CD4-positive, alpha-beta memory T cell (primary cell): ENCODE data around the gene ERCC5. TPM values are rescaled to one million over a fixed set of nuclear protein-coding genes. Genes with fewer than 3 reads are reported as not detected.

Experiments
- CTCF ChIA-PET: fragments of 350-600 bp; sonication (Branson Sonifier 250); formaldehyde crosslinking; loops from one replicate; lab custom pipeline; 2021; ENCODE audit warnings: inconsistent platforms; ENCODE audit not compliant: partially characterized antibody; lab: Charles Lee
- POLR2A ChIA-PET: fragments of 350-600 bp; sonication (Branson Sonifier 250); formaldehyde crosslinking; loops from one replicate; lab custom pipeline; 2021; ENCODE audit not compliant: partially characterized antibody; lab: Charles Lee
- DNase-seq, 5 donors: peaks; one replicate each; pipeline versions ENCODE4 v3.0.0 to v3.0.0-alpha.2; 2020 to 2022; ENCODE audit warnings: mixed read lengths in 1 of 5
- H3K27ac ChIP-seq: one replicate; pipeline ENCODE4 v1.7.0; 2013; ENCODE audit warnings: low read depth, low read length
- H3K27me3 ChIP-seq: 2 replicates; pipeline ENCODE4 v1.7.0; 2013; ENCODE audit warnings: mild to moderate bottlenecking, low read length, moderate library complexity; ENCODE audit not compliant: insufficient read depth
- H3K36me3 ChIP-seq: 2 replicates; pipeline ENCODE4 v1.7.0; 2013; ENCODE audit warnings: mild to moderate bottlenecking, low read length, moderate library complexity; ENCODE audit not compliant: insufficient read depth
- H3K4me1 ChIP-seq: 2 replicates; pipeline ENCODE4 v1.7.0; 2013; ENCODE audit warnings: mild to moderate bottlenecking, low read length, moderate library complexity; ENCODE audit not compliant: insufficient read depth
- H3K4me3 ChIP-seq, 2 donors: one replicate each; pipeline ENCODE4 v1.7.0; 2013; ENCODE audit warnings: low read length in 2 of 2, mild to moderate bottlenecking in 1 of 2
- H3K9me3 ChIP-seq, 2 donors: one replicate each; pipeline ENCODE4 v1.7.0; 2013; ENCODE audit warnings: low read length in 2 of 2, control low read depth in 1 of 2; ENCODE audit not compliant: control insufficient read depth in 1 of 2
- H3K27ac Mint-ChIP-seq, 7 donors: one replicate each; pipeline ENCODE4 v1.8.0; 2020 to 2021; ENCODE audit warnings: mixed read lengths in 7 of 7, mild to moderate bottlenecking in 6 of 7, inconsistent platforms in 3 of 7, moderate library complexity in 3 of 7
- H3K27me3 Mint-ChIP-seq, 2 donors: one replicate each; pipeline ENCODE4 v1.8.0; 2020 to 2021; ENCODE audit warnings: mixed read lengths in 2 of 2
- H3K36me3 Mint-ChIP-seq, 2 donors: one replicate each; pipeline ENCODE4 v1.8.0; 2020 to 2021; ENCODE audit warnings: mixed read lengths in 2 of 2, inconsistent platforms in 1 of 2, mild to moderate bottlenecking in 1 of 2
- H3K4me1 Mint-ChIP-seq, 4 donors: one replicate each; pipeline ENCODE4 v1.8.0; 2020 to 2021; ENCODE audit warnings: mixed read lengths in 4 of 4, mild to moderate bottlenecking in 1 of 4
- H3K4me3 Mint-ChIP-seq, 8 donors: one replicate each; pipeline ENCODE4 v1.8.0; 2020 to 2021; ENCODE audit warnings: mixed read lengths in 8 of 8, mild to moderate bottlenecking in 7 of 8, moderate library complexity in 6 of 8, inconsistent platforms in 3 of 8
- H3K9me3 Mint-ChIP-seq, 8 donors: one replicate each; pipeline ENCODE4 v1.8.0; 2020 to 2021; ENCODE audit warnings: mixed read lengths in 8 of 8, mild to moderate bottlenecking in 5 of 8, inconsistent platforms in 3 of 8, moderate library complexity in 1 of 8
- intact Hi-C: fragments of 100-400 bp; cut with micrococcal nuclease; formaldehyde crosslinking; loops from one replicate; pipeline ENCODE4 v1.15.1; 2023
- polyA plus RNA-seq, 2 donors: library from polyadenylated mRNA; unstranded; fragments of 300-500 nt; fragmentation: Illumina TruSeq; gene quantifications; one replicate each; pipeline ENCODE4 v1.2.3, GENCODE V29; 2021
- total RNA-seq, 2 experiments: library from RNA; stranded (reverse); gene quantifications; one replicate each; pipeline ENCODE4 v1.2.3, GENCODE V29; 2021

Gene ERCC5
- total and polyA plus RNA-seq, 4 experiments from 2014 or later = 23.6 to 136 (median 98.2) TPM

- H3K36me3 Mint-ChIP-seq = no peaks in the 10 kb centered on the region
- POLR2A ChIA-PET = no interaction called here
- no peak for DNase-seq
- no peak overlapping the region for H3K4me3 Mint-ChIP-seq
- Histone ChIP-seq H3K4me3 (no peak overlapping the region), H3K36me3 (no peaks in the 10 kb centered on the region), H3K27ac (no peak overlapping the region), H3K27me3 (no peaks in the 10 kb centered on the region), H3K9me3 (no peaks in the 10 kb centered on the region), H3K4me1 (no peaks in the 10 kb centered on the region)
- CTCF ChIA-PET = interaction anchor here (2.5 kb wide), 1 partner anchor 8 kb away, joined by 12 read pairs; no protein-coding TSS in a partner anchor
- H3K27me3 Mint-ChIP-seq = peaks cover 12 to 28% of the 10 kb centered on the region in 2 donors
- no peaks in the 10 kb centered on the region for H3K9me3 Mint-ChIP-seq
- H3K27ac Mint-ChIP-seq = no peak overlapping the region
- no peaks in the 10 kb centered on the region for H3K4me1 Mint-ChIP-seq
- intact Hi-C loops = no loop called here
These were observed 62.2 kb downstream of the ERCC5 start for GRCh38 chr13:102907886-102908515.

GRCh38 chr13:102909971-102910370 is 64.1 kb downstream of the ERCC5 start:
- H3K36me3 Mint-ChIP-seq = no peaks in the 10 kb centered on the region
- Histone ChIP-seq H3K9me3 (no peaks in the 10 kb centered on the region), H3K36me3 (no peaks in the 10 kb centered on the region), H3K4me1 (no peaks in the 10 kb centered on the region), H3K27ac (no peak overlapping the region), H3K4me3 (no peak overlapping the region), H3K27me3 (no peaks in the 10 kb centered on the region)
- DNase-seq = no peak
- H3K4me1 Mint-ChIP-seq = no peaks in the 10 kb centered on the region
- ChIA-PET POLR2A (no interaction called here), CTCF (interaction anchor here (1.3 kb wide), 1 partner anchor 329 kb away, joined by 3 read pairs; no protein-coding TSS in a partner anchor)
- no peak overlapping the region for H3K4me3 Mint-ChIP-seq
- intact Hi-C loops = no loop called here
- H3K27ac Mint-ChIP-seq = no peak overlapping the region
- peaks cover 12 to 30% of the 10 kb centered on the region in 2 donors for H3K27me3 Mint-ChIP-seq
- no peaks in the 10 kb centered on the region for H3K9me3 Mint-ChIP-seq

DNA sequence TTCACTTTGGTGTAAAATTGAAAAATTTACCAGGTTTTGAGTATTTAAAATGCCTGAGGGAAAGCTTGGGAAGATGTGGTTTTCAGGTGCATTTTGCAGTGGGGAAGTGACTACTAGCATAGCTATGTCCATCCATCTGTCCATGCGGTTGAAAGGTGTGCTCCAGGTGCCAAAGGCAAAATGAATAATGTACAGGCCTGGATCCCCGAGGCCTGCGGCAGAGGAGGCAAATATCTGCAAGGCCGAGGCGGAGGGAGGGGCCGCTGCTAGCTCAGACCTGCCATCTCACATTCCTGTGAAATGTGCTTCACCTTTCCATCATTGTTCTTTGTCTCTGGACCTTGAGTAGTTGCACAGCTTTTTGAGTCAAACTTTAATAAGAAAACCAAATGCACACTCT is 65.5 kb downstream of the ERCC5 start:
- no peak overlapping the region for H3K27ac ChIP-seq
- Mint-ChIP-seq H3K9me3 (no peaks in the 10 kb centered on the region), H3K4me3 (no peak overlapping the region), H3K27ac (no peak overlapping the region), H3K4me1 (peaks cover 0 to 1% (median 0%) of the 10 kb centered on the region in 4 donors), H3K27me3 (peaks cover 12 to 30% of the 10 kb centered on the region in 2 donors), H3K36me3 (no peaks in the 10 kb centered on the region)
- no peak overlapping the region for H3K4me3 ChIP-seq
- no peak for DNase-seq
- CTCF ChIA-PET = interaction anchor here (1.0 to 2.2 kb wide), 3 partner anchors 8 to 330 kb away, joined by 3 to 7 read pairs (median 4); no protein-coding TSS in a partner anchor
- no peaks in the 10 kb centered on the region for H3K36me3 ChIP-seq
- H3K27me3 ChIP-seq = no peaks in the 10 kb centered on the region
- H3K9me3 ChIP-seq = no peaks in the 10 kb centered on the region
- H3K4me1 ChIP-seq = no peaks in the 10 kb centered on the region
- intact Hi-C loops = no loop called here
- POLR2A ChIA-PET = no interaction called here

DNA sequence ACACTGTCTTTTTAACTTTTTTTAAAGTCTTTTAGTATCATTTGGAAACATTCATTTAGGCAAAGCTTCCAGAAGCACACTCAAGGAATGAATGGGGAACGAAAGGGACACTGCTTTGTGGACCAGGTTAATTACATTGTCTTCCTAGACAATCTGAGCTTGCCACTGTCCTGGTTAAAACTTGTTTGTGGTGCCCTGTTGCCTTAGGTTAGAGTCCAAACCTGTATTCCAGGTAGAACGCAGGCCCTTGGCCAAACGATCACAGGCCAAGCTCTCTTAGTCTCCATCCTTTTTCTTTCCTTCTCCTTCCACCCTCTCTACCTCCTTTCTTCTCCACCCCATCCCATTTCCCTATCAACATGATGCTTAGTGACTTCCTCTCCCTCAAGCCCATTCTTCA is 66.8 kb downstream of the ERCC5 start:
- Histone ChIP-seq H3K9me3 (no peaks in the 10 kb centered on the region), H3K27me3 (no peaks in the 10 kb centered on the region), H3K27ac (no peak overlapping the region), H3K4me3 (no peak overlapping the region), H3K4me1 (no peaks in the 10 kb centered on the region), H3K36me3 (no peaks in the 10 kb centered on the region)
- H3K36me3 Mint-ChIP-seq = no peaks in the 10 kb centered on the region
- peaks cover 15 to 32% of the 10 kb centered on the region in 2 donors for H3K27me3 Mint-ChIP-seq
- ChIA-PET POLR2A (no interaction called here), CTCF (interaction anchor here (0.9 to 2.2 kb wide), 4 partner anchors 8 to 18 kb away, joined by 3 to 7 read pairs (median 3); no protein-coding TSS in a partner anchor)
- H3K27ac Mint-ChIP-seq = no peak overlapping the region
- H3K4me3 Mint-ChIP-seq = no peak overlapping the region
- DNase-seq = no peak
- intact Hi-C loops = no loop called here
- H3K4me1 Mint-ChIP-seq = peaks cover 0 to 3% (median 0%) of the 10 kb centered on the region in 4 donors
- no peaks in the 10 kb centered on the region for H3K9me3 Mint-ChIP-seq

- peaks cover 0 to 2% (median 0%) of the 10 kb centered on the region in 8 donors for H3K9me3 Mint-ChIP-seq
- no peaks in the 10 kb centered on the region for H3K9me3 ChIP-seq
- no peaks in the 10 kb centered on the region for H3K36me3 ChIP-seq
- peaks cover 0 to 3% (median 0%) of the 10 kb centered on the region in 4 donors for H3K4me1 Mint-ChIP-seq
- H3K36me3 Mint-ChIP-seq = no peaks in the 10 kb centered on the region
- H3K4me3 Mint-ChIP-seq = no peak overlapping the region
- CTCF ChIA-PET = interaction anchor here (1.4 to 2.0 kb wide), 3 partner anchors 9 to 13 kb away, joined by 3 to 7 read pairs (median 3); no protein-coding TSS in a partner anchor
- intact Hi-C loops = no loop called here
- no peaks in the 10 kb centered on the region for H3K4me1 ChIP-seq
- H3K27me3 ChIP-seq = no peaks in the 10 kb centered on the region
- H3K27ac ChIP-seq = no peak overlapping the region
- DNase-seq = no peak
- no peak overlapping the region for H3K27ac Mint-ChIP-seq
- POLR2A ChIA-PET = no interaction called here
- no peak overlapping the region for H3K4me3 ChIP-seq
- H3K27me3 Mint-ChIP-seq = peaks cover 13 to 30% of the 10 kb centered on the region in 2 donors
These were observed 68.1 kb downstream of the ERCC5 start for GRCh38 chr13:102913914-102914313.

DNA sequence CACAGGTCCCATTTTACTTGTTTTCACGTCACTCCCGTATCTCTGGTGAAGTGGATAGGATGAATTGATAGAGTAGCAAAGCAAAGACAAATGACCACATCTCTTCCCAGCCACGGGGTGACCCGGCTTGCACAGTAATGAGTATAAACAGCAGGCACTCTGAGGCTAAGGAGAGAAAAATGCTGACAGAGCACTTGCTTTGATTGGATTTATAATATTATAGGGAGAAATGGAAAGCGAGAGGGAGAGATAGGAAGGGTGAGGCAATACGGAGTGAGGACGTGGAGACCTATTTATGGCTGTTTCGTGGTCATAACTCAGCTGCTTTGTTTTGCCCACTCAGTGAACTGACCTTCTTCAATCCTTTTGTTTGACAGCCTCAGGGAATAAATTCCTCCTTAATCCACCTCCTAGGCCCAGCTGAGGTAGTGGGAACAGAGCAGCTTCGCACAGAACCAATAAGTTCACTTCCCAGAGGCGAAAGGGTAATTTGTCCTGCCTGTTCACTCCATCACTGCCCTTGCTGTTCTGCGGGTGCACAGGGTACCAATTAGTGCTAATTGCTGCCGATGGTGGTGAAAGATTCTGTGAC is 68.6 kb downstream of the ERCC5 start:
- Mint-ChIP-seq H3K27ac (peak overlapping the region in 1 of 7 donors; percentile 19), H3K9me3 (peaks cover 0 to 2% (median 0%) of the 10 kb centered on the region in 8 donors), H3K4me1 (peaks cover 0 to 3% (median 0%) of the 10 kb centered on the region in 4 donors), H3K4me3 (no peak overlapping the region), H3K27me3 (peaks cover 15 to 30% of the 10 kb centered on the region in 2 donors), H3K36me3 (no peaks in the 10 kb centered on the region)
- no peaks in the 10 kb centered on the region for H3K4me1 ChIP-seq
- CTCF ChIA-PET = interaction anchor here (1.4 to 2.7 kb wide), 4 partner anchors 7 to 12 kb away, joined by 3 to 12 read pairs (median 5); no protein-coding TSS in a partner anchor
- no peaks in the 10 kb centered on the region for H3K27me3 ChIP-seq
- H3K9me3 ChIP-seq = no peaks in the 10 kb centered on the region
- DNase-seq = no peak
- no peaks in the 10 kb centered on the region for H3K36me3 ChIP-seq
- POLR2A ChIA-PET = no interaction called here
- no peak overlapping the region for H3K27ac ChIP-seq
- no peak overlapping the region for H3K4me3 ChIP-seq
- intact Hi-C loops = no loop called here

DNA sequence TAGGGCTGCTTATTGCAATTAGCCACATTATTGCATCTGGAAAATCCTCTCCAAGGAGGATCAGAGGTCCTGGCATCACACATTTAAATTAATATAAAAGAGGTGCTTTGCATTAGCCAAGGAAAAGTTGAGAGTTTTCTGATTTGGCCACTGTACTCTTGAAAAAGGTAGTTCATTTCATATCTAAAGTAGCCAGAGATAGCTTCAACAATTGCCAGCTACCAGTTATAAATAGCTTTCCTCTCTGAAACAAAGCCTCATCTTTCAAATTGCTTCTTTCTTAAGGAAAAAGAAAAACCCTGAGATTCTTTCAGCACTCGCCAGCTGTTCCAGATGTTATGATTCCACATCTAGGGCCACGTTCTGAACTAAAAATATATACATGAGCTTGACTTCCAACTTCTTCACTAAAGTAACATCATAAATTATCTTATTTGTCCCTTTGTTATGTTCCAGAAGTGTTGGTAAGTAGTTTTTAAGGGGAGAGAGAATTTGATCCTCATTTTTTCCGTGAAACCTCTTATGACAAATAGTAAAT is 69.6 kb downstream of the ERCC5 start:
- CTCF ChIA-PET = interaction anchor here (0.9 to 2.7 kb wide), 5 partner anchors 8 to 324 kb away, joined by 3 to 12 read pairs (median 4); no protein-coding TSS in a partner anchor
- H3K27me3 Mint-ChIP-seq = peaks cover 14 to 30% of the 10 kb centered on the region in 2 donors
- intact Hi-C loops = no loop called here
- H3K9me3 ChIP-seq = no peaks in the 10 kb centered on the region
- no peaks in the 10 kb centered on the region for H3K27me3 ChIP-seq
- no peak overlapping the region for H3K27ac Mint-ChIP-seq
- POLR2A ChIA-PET = interaction anchor here (0.6 kb wide), 1 partner anchor 336 kb away, joined by 3 read pairs; no protein-coding TSS in a partner anchor
- H3K27ac ChIP-seq = no peak overlapping the region
- peaks cover 0 to 3% (median 0%) of the 10 kb centered on the region in 4 donors for H3K4me1 Mint-ChIP-seq
- no peak overlapping the region for H3K4me3 Mint-ChIP-seq
- peaks cover 0 to 2% (median 0%) of the 10 kb centered on the region in 8 donors for H3K9me3 Mint-ChIP-seq
- DNase-seq = no peak
- H3K36me3 ChIP-seq = no peaks in the 10 kb centered on the region
- no peaks in the 10 kb centered on the region for H3K36me3 Mint-ChIP-seq
- no peaks in the 10 kb centered on the region for H3K4me1 ChIP-seq
- no peak overlapping the region for H3K4me3 ChIP-seq
